Measurements from ENCODE around the gene TMEM179.

The TMEM179 gene

GRCh38 chr14:104552738-104553125 lies 51.8 kb downstream of the TMEM179 start:
- Histone ChIP-seq H3K4me3 (ENCODE audit: low read depth, low read length) (no peak overlapping the region), H3K27ac (ENCODE audit: low read depth, low read length) (no peak overlapping the region), H3K79me2 (ENCODE audit: control insufficient read depth, insufficient read depth, low read length, unreplicated experiment) (no peaks in the 10 kb centered on the region), H3K36me3 (ENCODE audit: insufficient read depth, low read length) (no peaks in the 10 kb centered on the region), H3K27me3 (ENCODE audit: insufficient read depth, low read length) (peaks cover 88% of the 10 kb centered on the region), H3K4me1 (ENCODE audit: control insufficient read depth, insufficient read depth, low read length, unreplicated experiment) (no peaks in the 10 kb centered on the region), H2AFZ (ENCODE audit: low read length, unreplicated experiment) (no peak overlapping the region)

GRCh38 chr14:104551851-104552737 lies 52.5 kb downstream of the TMEM179 start:
- Histone ChIP-seq H3K27ac (ENCODE audit: low read depth, low read length) (no peak overlapping the region), H3K79me2 (ENCODE audit: control insufficient read depth, insufficient read depth, low read length, unreplicated experiment) (no peaks in the 10 kb centered on the region)

DNA sequence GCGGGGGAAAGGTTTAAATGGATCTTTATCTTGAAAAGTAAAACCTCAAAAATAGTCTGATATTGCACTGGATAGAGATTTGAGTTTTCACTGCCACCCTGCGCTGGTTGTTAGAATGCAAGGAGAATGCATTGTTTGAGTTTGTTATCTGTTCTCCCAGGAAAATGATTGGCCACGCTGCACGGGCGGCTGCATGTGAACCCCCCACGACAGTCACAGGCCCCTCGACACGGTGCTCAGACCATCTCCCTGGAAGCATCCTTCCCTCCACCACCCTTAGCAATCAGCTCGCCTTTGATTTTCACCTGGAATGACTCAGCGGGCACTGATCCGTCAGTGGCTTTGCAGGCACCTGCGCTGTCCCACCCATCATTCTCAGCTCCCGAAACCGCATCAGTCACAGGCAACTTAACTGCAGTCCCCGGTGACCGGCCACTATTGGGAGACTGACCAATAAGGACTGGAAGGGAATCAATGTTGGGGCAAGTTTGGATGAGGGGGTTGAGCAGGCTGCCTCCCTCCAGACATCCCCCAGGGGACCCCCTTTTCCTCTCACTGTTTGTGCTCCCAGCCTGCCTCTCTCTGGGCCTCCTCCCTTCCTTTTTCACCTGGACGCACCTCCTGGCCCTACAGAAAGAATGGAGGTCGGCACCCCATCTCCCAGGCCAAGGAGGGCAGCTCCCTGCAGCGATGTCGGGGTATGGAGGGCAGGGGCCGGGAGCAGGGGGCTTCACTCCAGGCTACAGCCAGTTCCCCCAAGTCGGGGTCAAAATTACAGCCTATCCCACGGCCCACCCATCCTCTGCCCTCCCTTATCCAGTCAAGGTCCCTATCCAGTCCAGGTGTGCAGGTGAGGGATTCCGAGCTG lies 53.5 kb downstream of the TMEM179 start:
- Histone ChIP-seq H3K79me2 (ENCODE audit: control insufficient read depth, insufficient read depth, low read length, unreplicated experiment) (no peaks in the 10 kb centered on the region), H3K4me1 (ENCODE audit: control insufficient read depth, insufficient read depth, low read length, unreplicated experiment) (no peaks in the 10 kb centered on the region), H3K4me3 (ENCODE audit: low read depth, low read length) (no peak overlapping the region), H2AFZ (ENCODE audit: low read length, unreplicated experiment) (no peak overlapping the region), H3K27me3 (ENCODE audit: insufficient read depth, low read length) (peaks cover 85% of the 10 kb centered on the region), H3K36me3 (ENCODE audit: insufficient read depth, low read length) (no peaks in the 10 kb centered on the region), H3K27ac (ENCODE audit: low read depth, low read length) (no peak overlapping the region)

More at GRCh38 chr14:104551851-104552737, 52.5 kb downstream of the TMEM179 start:
- Histone ChIP-seq H3K4me1 (ENCODE audit: control insufficient read depth, insufficient read depth, low read length, unreplicated experiment) (no peaks in the 10 kb centered on the region), H2AFZ (ENCODE audit: low read length, unreplicated experiment) (no peak overlapping the region), H3K4me3 (ENCODE audit: low read depth, low read length) (no peak overlapping the region), H3K27me3 (ENCODE audit: insufficient read depth, low read length) (peaks cover 86% of the 10 kb centered on the region), H3K36me3 (ENCODE audit: insufficient read depth, low read length) (no peaks in the 10 kb centered on the region)

DNA sequence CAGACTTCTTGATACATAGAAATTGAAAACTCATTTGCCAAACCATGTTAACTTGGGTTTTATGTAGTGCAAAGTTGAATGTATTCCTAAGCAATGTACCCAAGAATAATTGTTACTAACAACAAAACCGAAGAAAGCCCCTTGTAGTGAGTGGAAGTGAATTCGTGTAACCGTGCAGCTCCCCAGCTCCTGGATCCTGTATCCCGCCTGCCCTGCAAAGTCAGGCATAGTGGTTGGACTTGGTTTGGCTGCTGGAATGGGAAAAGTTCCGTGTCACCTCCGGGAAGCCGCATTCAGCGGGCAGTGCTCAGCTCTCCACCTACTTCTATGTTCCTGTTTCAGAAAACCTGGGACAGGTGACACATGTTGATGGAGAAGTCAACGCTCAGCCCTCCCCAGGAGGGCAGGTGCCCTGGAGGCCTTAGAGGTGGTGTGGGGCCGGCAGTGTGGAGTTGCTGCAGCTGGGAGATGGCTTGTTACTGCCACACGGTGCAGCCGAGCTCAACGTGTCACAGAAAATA lies 54.2 kb downstream of the TMEM179 start:
- Histone ChIP-seq H3K4me3 (ENCODE audit: low read depth, low read length) (no peak overlapping the region), H3K36me3 (ENCODE audit: insufficient read depth, low read length) (no peaks in the 10 kb centered on the region), H3K27me3 (ENCODE audit: insufficient read depth, low read length) (peaks cover 85% of the 10 kb centered on the region), H3K27ac (ENCODE audit: low read depth, low read length) (no peak overlapping the region), H3K79me2 (ENCODE audit: control insufficient read depth, insufficient read depth, low read length, unreplicated experiment) (no peaks in the 10 kb centered on the region), H2AFZ (ENCODE audit: low read length, unreplicated experiment) (no peak overlapping the region), H3K4me1 (ENCODE audit: control insufficient read depth, insufficient read depth, low read length, unreplicated experiment) (no peaks in the 10 kb centered on the region)

GRCh38 chr14:104549536-104550339 lies 54.8 kb downstream of the TMEM179 start:
- H3K4me3 ChIP-seq (ENCODE audit: low read depth, low read length) = no peak overlapping the region
- no peaks in the 10 kb centered on the region for H3K36me3 ChIP-seq (ENCODE audit: insufficient read depth, low read length)
- H3K4me1 ChIP-seq (ENCODE audit: control insufficient read depth, insufficient read depth, low read length, unreplicated experiment) = no peaks in the 10 kb centered on the region
- H3K27ac ChIP-seq (ENCODE audit: low read depth, low read length) = no peak overlapping the region
- no peak overlapping the region for H2AFZ ChIP-seq (ENCODE audit: low read length, unreplicated experiment)
- H3K79me2 ChIP-seq (ENCODE audit: control insufficient read depth, insufficient read depth, low read length, unreplicated experiment) = no peaks in the 10 kb centered on the region
- H3K27me3 ChIP-seq (ENCODE audit: insufficient read depth, low read length) = peaks cover 85% of the 10 kb centered on the region

- H3K79me2 ChIP-seq (ENCODE audit: control insufficient read depth, insufficient read depth, low read length, unreplicated experiment) = no peaks in the 10 kb centered on the region
- no peaks in the 10 kb centered on the region for H3K4me1 ChIP-seq (ENCODE audit: control insufficient read depth, insufficient read depth, low read length, unreplicated experiment)
- H3K4me3 ChIP-seq (ENCODE audit: low read depth, low read length) = no peak overlapping the region
- H3K36me3 ChIP-seq (ENCODE audit: insufficient read depth, low read length) = no peaks in the 10 kb centered on the region
- H3K27me3 ChIP-seq (ENCODE audit: insufficient read depth, low read length) = peaks cover 85% of the 10 kb centered on the region
- H2AFZ ChIP-seq (ENCODE audit: low read length, unreplicated experiment) = no peak overlapping the region
- no peak overlapping the region for H3K27ac ChIP-seq (ENCODE audit: low read depth, low read length)
These were observed 55.6 kb downstream of the TMEM179 start for GRCh38 chr14:104548802-104549535.

DNA sequence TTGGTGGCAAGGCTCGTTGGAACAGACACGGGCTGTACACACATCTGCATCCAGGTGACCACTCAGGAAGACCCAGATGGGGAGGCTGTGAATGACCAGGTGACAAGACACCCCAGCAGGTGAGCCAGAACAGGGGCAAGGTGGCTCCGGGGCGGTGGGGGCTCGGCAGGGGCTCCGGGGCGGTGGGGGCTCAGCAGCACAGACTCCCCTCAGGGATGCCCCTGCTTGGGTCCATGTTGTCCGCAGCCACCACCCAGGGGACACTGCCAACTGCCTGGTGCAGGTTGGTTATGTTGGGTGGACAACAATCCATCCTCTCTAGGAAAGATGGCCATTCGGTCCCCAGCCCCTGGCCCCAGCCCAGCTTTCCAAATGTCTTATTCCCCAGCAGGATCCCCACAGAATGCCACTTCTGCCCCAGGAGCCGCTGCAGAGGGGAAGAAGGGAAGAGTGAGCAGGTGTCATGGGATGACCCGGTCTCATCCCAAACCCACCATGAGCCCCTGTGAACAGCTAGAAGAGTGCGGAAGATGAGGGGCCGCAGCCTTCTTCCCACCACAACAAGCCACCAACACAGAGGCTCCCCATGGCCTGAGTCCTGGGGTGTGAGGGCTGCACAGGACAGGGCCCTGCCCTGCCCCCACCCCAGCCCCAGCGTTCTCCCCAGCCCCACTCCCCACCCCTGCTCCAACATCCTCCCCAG lies 56.4 kb downstream of the TMEM179 start:
- no peaks in the 10 kb centered on the region for H3K4me1 ChIP-seq (ENCODE audit: control insufficient read depth, insufficient read depth, low read length, unreplicated experiment)
- H2AFZ ChIP-seq (ENCODE audit: low read length, unreplicated experiment) = no peak overlapping the region
- H3K79me2 ChIP-seq (ENCODE audit: control insufficient read depth, insufficient read depth, low read length, unreplicated experiment) = no peaks in the 10 kb centered on the region
- peaks cover 85% of the 10 kb centered on the region for H3K27me3 ChIP-seq (ENCODE audit: insufficient read depth, low read length)
- H3K27ac ChIP-seq (ENCODE audit: low read depth, low read length) = no peak overlapping the region
- H3K36me3 ChIP-seq (ENCODE audit: insufficient read depth, low read length) = no peaks in the 10 kb centered on the region
- no peak overlapping the region for H3K4me3 ChIP-seq (ENCODE audit: low read depth, low read length)

DNA sequence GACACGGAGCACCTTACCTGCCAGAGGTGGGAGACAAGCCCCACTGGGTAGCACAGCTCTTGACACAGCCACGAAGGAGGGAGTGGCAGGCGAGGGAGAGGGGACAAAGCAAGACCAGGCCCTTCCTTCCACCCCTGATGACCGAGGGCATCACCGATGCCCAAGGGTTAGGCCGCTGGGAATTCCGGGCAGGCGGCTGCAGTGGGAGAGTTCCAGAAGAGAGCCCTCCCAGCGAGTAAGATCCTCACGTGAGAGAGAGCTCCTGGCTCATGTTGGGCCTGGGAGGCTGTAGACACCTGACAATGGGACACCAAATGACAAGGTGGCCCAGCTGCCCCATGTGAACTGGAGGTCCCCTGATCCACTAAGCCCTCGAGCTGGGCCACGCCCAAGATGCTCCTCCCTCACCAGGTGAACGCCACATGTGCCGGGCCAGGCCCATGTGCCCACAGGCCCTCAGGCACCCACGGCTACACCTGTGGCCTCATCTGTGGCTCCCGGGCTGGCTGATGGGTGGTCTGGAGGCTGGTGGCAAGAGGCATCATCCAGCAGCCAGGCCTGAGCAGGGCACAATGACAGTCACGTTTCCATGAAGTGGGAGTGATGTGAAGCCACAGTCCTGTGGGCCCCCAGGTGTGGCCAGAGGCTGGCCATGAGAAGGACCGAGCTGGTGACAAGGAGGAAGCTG lies 57.1 kb downstream of the TMEM179 start:
- Histone ChIP-seq H3K36me3 (ENCODE audit: insufficient read depth, low read length) (no peaks in the 10 kb centered on the region), H2AFZ (ENCODE audit: low read length, unreplicated experiment) (no peak overlapping the region), H3K4me1 (ENCODE audit: control insufficient read depth, insufficient read depth, low read length, unreplicated experiment) (no peaks in the 10 kb centered on the region), H3K27me3 (ENCODE audit: insufficient read depth, low read length) (peaks cover 85% of the 10 kb centered on the region), H3K79me2 (ENCODE audit: control insufficient read depth, insufficient read depth, low read length, unreplicated experiment) (no peaks in the 10 kb centered on the region), H3K27ac (ENCODE audit: low read depth, low read length) (no peak overlapping the region), H3K4me3 (ENCODE audit: low read depth, low read length) (no peak overlapping the region)
